ENCODE measurements around the gene HDAC4.

GRCh38 chr2:239399921-239400595, 762 bp downstream of the HDAC4 start:
- no peak for TF ChIP-seq CTCF (IDR thresholded peaks at IDR 0.05)
- TF ChIP-seq POLR2AphosphoS5 (IDR thresholded peaks at IDR 0.05) = no peak
- no peak for TF ChIP-seq POLR2A (IDR thresholded peaks at IDR 0.05)
- TF ChIP-seq EP300 (IDR thresholded peaks at IDR 0.05) = no peak
